ENCODE results near the gene CCDC183. TPM values are rescaled to one million over a fixed set of nuclear protein-coding genes. Genes with fewer than 3 reads are reported as not detected.
"Not testable (repeated sequence)": the region's sequence is repeated elsewhere in the genome, so short reads cannot be mapped to it uniquely, and the experiment has no call there.

Gene CCDC183
- total RNA-seq, 1 experiment from 2014 or later, result not detected

DNA sequence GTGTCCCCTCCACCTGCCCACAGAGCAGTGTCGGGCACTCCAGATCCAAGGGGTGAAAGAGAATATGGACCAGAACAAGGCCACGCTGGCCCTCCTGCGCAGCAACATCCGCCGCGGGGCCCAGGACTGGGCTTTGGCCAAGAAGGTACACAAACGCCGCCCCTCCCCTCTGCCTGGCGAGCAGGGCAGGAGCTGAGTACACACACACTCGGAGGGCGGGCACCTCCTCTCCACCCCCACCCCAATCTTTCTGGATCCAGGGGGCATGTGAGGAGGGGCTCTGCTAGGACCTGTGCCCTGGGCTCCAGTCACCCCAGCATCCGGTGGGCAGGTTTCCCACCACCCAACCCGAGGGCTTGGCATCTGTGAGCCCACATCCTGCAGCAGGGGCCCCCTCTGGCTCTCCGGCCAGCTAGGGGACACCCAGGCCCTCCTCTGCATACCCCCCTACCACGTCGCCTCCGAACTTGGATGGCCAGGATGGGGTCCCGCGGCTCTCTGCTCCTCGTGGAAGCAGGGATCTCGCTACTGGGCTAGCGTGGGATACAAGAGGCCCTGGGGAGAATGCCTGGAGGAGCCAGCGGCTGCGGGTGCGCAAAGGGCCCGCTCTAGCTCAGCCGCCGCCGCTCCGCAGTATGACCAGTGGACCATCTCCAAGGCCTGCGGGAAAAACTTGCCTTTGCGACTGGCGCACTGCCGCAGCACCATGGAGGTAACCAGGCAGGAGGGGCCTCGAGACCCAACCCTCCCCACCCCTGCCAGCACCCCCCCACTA is 3.1 kb downstream of the CCDC183 start:
- no peak for DNase-seq (ENCODE audit: low read depth)

GRCh38 chr9:136799854-136800657 is 3.9 kb downstream of the CCDC183 start:
- DNase-seq (ENCODE audit: low read depth), result peak; percentile 34

DNA sequence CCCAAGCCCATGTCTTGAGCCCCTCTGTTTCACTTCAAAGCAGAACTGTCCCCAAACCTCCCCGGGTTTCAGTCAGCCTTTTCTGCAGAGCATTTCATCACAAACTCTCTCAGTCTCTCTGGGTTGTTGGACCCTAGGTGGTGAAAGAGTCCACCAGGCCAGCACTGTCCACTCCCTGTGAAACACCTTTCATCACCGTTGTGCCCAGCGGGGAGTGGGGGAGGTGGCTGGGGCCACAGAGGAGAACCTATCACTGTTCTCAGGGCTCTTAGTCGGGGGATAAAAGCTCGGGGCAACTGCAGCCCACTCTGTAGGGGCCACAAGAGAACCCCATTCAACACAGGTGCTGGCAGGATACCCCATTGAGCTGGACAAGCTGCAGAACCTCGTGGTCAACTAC is 6.2 kb downstream of the CCDC183 start:
- DNase-seq (ENCODE audit: low read depth), result no peak

DNA sequence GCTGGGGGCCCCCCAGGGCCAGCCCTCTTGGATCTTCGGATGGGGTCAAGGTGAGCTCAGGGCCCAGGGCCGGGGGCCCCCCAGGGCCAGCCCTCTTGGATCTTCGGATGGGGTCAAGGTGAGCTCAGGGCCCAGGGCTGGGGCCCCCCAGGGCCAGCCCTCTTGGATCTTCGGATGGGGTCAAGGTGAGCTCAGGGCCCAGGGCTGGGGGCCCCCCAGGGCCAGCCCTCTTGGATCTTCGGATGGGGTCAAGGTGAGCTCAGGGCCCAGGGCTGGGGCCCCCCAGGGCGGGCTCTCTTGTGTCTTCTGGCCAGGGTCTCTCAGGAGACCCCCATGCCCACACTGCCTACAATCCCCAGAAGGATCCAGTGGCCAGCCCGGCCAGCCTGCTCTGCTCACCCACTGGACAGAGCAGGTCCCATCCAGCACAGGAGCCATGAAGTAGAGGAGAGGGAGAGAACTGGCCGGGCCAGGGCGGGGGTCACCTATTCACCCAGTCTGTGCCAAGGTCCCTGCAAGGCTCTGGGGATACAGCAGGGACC is 6.9 kb downstream of the CCDC183 start:
- not testable (repeated sequence) for DNase-seq (ENCODE audit: low read depth)

DNA sequence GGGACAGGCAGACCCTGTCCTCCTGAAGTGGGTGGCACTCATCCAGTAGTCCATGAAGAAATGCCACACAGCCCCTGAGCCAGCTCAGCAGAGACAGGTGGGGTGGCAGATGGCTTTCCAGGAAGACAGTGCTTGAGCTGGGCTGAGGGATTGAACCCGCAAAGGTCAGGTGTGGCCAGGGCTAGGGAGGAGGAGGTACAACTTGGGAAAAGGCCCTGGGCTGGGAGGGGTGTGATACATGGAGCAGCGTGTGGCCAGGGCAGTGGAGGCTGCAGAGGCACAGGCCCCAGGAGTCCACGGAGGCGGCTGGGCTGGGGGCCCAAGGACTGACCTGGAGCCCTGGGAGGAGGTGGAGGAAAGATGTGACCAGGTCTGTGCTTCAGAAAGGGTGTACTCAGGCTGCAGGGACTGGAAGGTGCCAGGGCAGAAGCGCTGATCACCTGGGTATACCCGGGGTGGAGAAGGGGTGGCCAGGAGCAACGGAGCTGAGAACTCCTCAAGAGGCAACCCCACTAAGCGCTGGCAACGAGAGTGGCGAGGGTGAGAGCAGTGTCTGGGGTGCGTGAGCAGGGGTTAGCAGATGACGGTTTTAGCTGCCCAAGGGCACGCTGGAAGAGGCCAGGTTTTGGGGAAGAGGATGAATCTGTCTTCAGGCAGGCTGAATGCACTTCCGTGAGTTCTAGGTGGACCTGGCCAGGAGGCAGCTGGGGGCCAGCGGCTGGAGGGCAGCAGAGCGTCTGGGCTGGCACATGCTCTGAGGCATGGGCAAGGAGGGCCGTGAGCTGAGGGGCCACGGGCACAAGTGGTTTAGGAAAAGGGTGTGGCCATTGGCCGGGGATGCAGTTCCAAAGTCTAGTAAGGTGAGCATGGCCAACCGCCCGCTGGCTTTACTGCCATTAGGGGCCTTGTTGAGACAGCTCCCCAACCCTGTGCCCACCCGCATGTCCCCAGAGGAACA is 7.7 kb downstream of the CCDC183 start:
- no peak for DNase-seq (ENCODE audit: low read depth)

DNA sequence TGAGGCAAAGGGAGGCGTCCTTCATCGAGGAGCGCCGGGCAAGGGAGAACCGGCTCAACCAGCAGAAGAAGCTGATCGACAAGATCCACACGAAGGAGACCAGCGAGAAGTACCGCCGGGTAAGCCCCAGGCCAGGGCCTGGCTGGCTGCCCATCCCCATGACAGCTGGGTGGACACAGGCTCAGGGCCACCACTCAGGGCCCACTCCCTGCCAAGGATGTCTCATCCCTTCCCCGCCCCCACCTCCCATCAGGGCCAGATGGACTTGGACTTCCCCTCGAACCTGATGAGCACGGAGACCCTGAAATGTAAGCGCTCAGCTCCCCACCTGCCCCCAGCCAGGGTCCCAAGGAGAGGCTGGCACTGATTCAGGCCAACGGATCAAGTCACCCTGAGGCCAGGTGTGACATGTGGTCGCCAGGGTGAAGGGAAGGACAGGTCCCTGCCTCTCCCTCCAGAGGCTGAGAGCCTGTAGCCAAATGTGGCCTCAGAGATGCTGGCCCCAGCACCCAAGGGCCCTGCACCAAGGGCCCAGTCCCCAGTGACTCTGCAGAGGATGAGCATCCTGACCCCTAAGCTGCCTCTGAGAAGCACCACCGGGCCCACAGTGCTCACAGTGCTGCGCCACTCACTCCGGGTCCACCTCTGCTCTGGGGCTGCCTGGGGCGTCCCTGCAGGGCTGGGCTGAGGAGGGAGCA is 8.5 kb downstream of the CCDC183 start:
- no peak for DNase-seq (ENCODE audit: low read depth)

DNA sequence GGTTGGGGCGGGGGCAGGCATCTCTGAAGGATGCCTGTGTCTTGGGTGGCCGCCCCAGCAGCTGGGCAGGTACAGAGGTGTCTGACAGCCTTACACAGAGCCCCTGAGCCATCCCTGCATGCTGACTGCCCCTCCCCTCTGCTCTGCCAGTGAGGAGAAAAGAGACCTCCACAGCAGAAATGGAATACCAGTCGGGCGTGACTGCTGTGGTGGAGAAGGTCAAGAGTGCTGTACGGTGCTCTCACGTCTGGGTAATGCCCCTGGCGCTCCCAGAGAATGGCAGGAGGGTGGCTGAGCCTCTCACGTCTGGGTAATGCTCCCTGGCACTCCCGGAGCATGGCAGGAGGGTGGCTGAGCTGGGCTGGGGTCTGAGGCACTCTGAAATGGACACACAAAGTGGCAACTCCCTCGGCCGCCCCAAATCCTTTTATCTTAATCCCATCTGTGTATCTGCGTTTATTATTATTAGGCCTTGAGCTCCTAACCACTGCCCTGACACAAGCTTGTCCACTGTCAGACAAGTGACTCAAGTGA is 9.1 kb downstream of the CCDC183 start:
- DNase-seq (ENCODE audit: low read depth), result no peak

- no peak for DNase-seq (ENCODE audit: low read depth)
These were observed 9.9 kb downstream of the CCDC183 start for GRCh38 chr9:136806067-136806466.

DNA sequence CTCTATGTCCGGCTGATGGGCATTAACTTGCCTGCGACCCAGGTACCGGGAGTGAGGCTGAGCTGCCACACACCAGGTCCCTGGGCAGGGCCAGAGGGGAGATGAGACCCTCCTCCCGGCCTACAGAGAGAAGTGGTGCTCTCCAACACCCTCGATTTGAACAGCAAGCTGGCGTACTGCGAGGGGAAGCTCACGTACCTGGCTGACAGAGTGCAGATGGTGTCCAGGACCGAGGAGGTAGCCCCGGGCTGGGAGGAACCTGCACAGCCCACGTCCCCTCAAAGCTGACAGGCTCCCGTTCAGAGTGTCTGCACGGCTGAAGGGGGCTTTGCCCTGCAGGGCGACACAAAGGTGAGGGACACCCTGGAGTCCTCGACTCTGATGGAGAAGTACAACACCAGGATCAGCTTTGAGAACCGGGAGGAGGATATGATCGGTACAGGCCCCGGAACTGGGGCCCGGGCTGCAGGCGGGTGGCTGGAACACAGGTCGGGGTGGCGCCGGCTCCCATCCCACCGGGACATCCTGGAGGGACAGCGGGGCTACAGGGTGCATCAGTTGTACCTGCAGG is 10.6 kb downstream of the CCDC183 start:
- no peak for DNase-seq (ENCODE audit: low read depth)

DNA sequence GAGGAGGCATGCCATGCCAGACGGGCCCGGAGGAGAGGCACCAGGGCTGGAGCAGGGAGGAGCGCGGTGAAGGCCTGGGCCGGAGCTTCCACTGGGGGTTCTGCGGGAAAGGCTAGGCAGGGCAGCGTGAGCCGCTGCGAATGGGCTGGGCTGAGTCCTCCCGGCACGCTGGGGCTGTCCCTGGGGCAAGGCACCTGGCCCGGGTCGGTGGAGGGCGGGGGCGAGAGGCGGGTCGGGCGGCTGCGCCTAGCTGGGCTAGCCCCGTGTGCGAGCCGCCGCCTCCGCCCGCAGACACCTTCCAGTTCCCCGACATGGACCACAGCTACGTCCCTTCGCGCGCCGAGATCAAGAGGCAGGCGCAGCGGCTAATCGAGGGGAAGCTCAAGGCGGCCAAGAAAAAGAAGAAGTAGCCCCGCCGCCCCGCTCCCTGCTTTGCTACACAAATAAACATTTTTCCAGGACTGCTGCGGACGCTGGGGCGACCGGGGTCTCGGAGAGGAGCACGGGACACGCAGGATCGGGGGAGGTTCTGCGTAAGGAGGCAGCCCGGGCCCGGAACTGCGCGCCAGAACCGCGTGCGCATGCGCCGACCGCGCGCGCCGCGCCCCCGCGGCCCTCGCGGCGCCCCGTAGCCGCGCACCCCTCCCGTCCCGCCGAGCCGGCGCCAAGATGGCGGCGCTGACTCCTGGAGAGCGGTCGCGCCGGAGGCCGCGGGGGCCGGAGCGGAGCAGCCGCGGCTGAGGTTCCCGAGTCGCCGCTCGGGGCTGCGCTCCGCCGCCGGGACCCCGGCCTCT is 11.3 kb downstream of the CCDC183 start, which contains the start of gene RABL6:
TSS of gene RABL6 (plus strand) at position 668 of the 794 bp plus-strand sequence. CDS start 249 bp downstream, outside the sequence.
- peak; percentile 55 for DNase-seq (ENCODE audit: low read depth)

- DNase-seq (ENCODE audit: low read depth), result no peak
These were observed 12.1 kb downstream of the CCDC183 start for GRCh38 chr9:136808075-136808805.

DNA sequence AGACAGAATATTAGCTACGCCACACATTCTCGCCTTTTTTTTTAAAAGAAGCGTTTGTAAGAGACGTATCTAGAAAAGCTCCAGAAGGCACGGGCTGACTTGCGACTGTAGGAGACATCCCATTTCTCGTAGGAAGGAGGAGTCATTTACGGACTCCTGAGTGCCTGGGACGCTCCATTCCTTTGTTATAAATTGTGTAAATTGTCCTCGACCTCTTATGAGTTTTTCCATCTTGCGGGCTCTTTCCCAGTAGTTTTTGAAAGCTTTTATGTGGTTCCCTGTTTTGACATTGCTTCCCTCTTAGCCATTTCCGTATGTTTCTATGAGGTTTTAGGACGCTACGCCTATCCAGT is 12.6 kb downstream of the CCDC183 start:
- no peak for DNase-seq (ENCODE audit: low read depth)

GRCh38 chr9:136814725-136815421 is 18.7 kb downstream of the CCDC183 start:
- DNase-seq (ENCODE audit: low read depth), result no peak

DNA sequence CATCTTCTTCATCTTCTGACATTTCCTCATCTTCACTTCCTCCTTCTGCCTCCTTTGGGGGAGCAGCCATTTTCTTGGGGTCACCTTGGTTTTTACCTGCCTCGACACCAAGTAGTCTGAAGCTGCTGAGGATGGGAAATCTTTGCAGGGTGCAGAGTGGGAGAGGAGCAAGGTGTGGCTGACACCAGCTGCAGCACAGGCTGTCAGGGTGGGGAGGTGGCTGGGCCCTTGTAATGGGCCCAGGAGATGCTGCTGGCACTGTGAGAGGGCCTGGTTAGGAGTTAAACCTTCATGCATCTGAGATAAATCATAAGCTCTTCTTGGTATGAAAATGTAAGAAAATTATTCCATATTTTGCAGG is 19.3 kb downstream of the CCDC183 start:
- DNase-seq (ENCODE audit: low read depth), result no peak

DNA sequence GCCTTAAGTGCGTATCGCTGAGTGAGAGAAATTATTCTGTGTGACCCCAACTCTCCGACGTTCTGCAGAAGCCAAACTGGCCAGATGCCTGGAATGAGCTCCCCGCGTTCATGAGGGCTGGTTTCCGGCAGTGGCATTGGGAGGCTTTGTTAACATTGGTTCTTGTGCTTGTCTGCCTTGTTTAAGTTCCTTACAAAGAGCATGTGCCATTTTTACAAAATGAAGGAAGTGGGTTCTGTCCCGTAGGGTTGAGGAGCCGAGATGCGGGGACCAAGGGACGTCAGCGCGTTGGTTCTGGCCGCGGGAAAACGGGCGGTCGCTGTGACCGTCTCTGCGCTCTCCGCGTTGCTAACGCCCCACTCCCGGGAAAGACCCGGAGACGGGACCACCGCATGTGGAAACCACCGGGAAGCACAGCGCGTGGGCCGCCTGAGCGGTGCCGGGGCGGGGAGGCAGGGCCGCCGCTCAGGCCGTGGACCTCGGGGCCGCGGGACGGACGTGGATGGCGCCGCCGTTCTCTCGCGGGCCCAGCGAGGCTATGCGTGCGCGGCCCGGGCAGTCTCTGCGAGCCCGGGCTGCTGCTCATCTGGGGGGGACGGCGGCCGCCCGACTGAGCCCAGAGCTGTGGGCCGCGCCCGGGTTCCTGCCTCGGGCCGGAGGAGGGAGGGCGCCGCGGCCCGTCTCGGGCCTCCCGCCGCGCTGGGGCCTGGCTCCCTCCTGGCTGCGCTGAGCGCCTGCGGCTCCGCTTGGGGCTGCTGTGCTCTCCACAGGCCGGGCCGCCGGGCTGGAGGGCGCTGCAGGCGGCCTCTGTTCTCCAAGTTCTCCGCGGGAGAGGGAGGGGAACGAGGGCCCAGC is 25.1 kb downstream of the CCDC183 start:
- DNase-seq (ENCODE audit: low read depth), result no peak

GRCh38 chr9:136821826-136822544 is 25.8 kb downstream of the CCDC183 start:
- no peak for DNase-seq (ENCODE audit: low read depth)

All from HT1080 (cell line).